Endodermal cell (in vitro differentiated cells): ENCODE data around the gene TMEM174. TPM values are rescaled to one million over a fixed set of nuclear protein-coding genes. Genes with fewer than 3 reads are reported as not detected.

ENCODE experiments used
- DNase-seq: peaks from one replicate; pipeline ENCODE4 v3.0.0-alpha.2; 2017
- H3K27ac ChIP-seq: 2 replicates; pipeline ENCODE4 v1.5.1; 2013; ENCODE audit warnings: mild to moderate bottlenecking, low read depth, low read length, moderate library complexity
- H3K27me3 ChIP-seq: 2 replicates; pipeline ENCODE4 v1.6.1; 2013; ENCODE audit warnings: mild to moderate bottlenecking, low read length, moderate library complexity; ENCODE audit not compliant: insufficient read depth, control insufficient read depth, poor library complexity, severe bottlenecking
- H3K36me3 ChIP-seq: 2 replicates; pipeline ENCODE4 v1.7.0; 2013; ENCODE audit warnings: mild to moderate bottlenecking, low read length, moderate library complexity; ENCODE audit not compliant: control insufficient read depth, insufficient read depth
- H3K4me1 ChIP-seq: one replicate; pipeline ENCODE4 v1.7.0; 2013; ENCODE audit warnings: low read length; ENCODE audit not compliant: control insufficient read depth, insufficient read depth
- H3K4me3 ChIP-seq: 2 replicates; pipeline ENCODE4 v1.5.1; 2013; ENCODE audit warnings: mild to moderate bottlenecking, low read length, moderate library complexity
- H3K9ac ChIP-seq: 2 replicates; pipeline ENCODE4 v1.6.1; 2013; ENCODE audit warnings: mild to moderate bottlenecking, low read length, moderate library complexity; ENCODE audit not compliant: poor library complexity, severe bottlenecking; ENCODE audit errors: extremely low read depth
- H3K9me3 ChIP-seq: 2 replicates; pipeline ENCODE4 v1.6.1; 2013; ENCODE audit warnings: mild to moderate bottlenecking, low read length, moderate library complexity; ENCODE audit not compliant: control insufficient read depth
- H3K27ac Mint-ChIP-seq: 2 replicates; pipeline ENCODE4 v1.8.0; 2020; ENCODE audit warnings: mixed read lengths
- H3K27me3 Mint-ChIP-seq: 2 replicates; pipeline ENCODE4 v1.8.0; 2021; ENCODE audit warnings: mild to moderate bottlenecking, mixed read lengths; ENCODE audit not compliant: insufficient read depth
- H3K36me3 Mint-ChIP-seq: 2 replicates; pipeline ENCODE4 v1.8.0; 2020; ENCODE audit warnings: low read depth, mixed read lengths
- H3K4me1 Mint-ChIP-seq: 2 replicates; pipeline ENCODE4 v1.8.0; 2020; ENCODE audit warnings: mixed read lengths
- H3K4me3 Mint-ChIP-seq: 2 replicates; pipeline ENCODE4 v1.8.0; 2020; ENCODE audit warnings: mild to moderate bottlenecking, moderate library complexity, mixed read lengths
- H3K9me3 Mint-ChIP-seq: 2 replicates; pipeline ENCODE4 v1.8.0; 2020; ENCODE audit warnings: mild to moderate bottlenecking, mixed read lengths
- CTCF ChIP-seq: fragments of 200-600 bp; sonication (generic); conservative IDR thresholded peaks from 2 replicates; pipeline ENCODE4 v1.5.0; 2021; ENCODE audit warnings: antibody characterized with exemption, mild to moderate bottlenecking
- WGBS, 2 experiments: methylation state at CpG; one replicate each; pipeline versions ENCODE4 v1.1.5 to v1.1.7; 2013; ENCODE audit warnings: missing lambda C conversion rate in 2 of 2, mixed read lengths in 1 of 2; ENCODE audit not compliant: insufficient coverage in 1 of 2, insufficient read length in 1 of 2; 5-methylcytosine and 5-hydroxymethylcytosine counted together
- total RNA-seq, 2 donors: library from RNA; stranded (reverse); fragmentation: NEBNext Ultra II Directional in 1 of 2; extraction: Animal tissue kit (Norgen Biotek cat#: 25700) in 1 of 2; gene quantifications; 2 replicates in 1 of 2; 3 replicates in 1 of 2; pipeline ENCODE4 v1.2.1, GENCODE V29; 2021

The TMEM174 gene
- total RNA-seq, 2 donors from 2014 or later, result not detected

DNA sequence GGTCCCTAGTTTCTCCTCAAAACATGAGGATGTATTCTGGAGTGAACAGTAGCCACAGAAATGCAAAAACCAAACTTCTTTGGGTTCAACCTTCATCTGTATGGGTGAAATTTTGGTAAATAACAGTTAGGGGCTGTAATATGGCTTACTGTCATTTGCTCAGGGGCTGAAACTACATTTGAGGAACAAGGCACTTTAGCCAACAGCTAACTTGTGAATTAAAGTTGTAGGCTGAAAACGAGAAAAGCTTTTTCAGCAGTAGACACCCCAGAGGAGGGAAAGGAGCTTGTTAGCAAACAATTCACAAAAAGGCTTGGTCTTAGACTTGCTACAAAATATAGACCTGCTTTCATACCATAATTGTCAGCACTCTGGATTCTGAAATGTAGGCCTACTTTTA, 46.0 kb upstream of the TMEM174 start:
- no peak overlapping the region for H3K27ac ChIP-seq
- H3K36me3 Mint-ChIP-seq, result no peaks in the 10 kb centered on the region
- H3K4me1 ChIP-seq, result no peaks in the 10 kb centered on the region
- no peak for TF ChIP-seq CTCF
- no peak for DNase-seq
- H3K27me3 Mint-ChIP-seq, result peaks cover 27% of the 10 kb centered on the region
- H3K9ac ChIP-seq, result no peak overlapping the region
- whole genome bisulfite sequencing, 2 experiments, result 85% methylated on average over 1 of the region's 1 CpG; no CpG with 5 or more reads in 1 of the 2 experiments
- H3K27me3 ChIP-seq, result peaks cover 28% of the 10 kb centered on the region
- no peak overlapping the region for H3K4me3 Mint-ChIP-seq
- H3K36me3 ChIP-seq, result no peaks in the 10 kb centered on the region
- H3K9me3 ChIP-seq, result no peaks in the 10 kb centered on the region
- H3K4me3 ChIP-seq, result no peak overlapping the region
- H3K4me1 Mint-ChIP-seq, result peaks cover 13% of the 10 kb centered on the region
- no peak overlapping the region for H3K27ac Mint-ChIP-seq
- peaks cover 2% of the 10 kb centered on the region for H3K9me3 Mint-ChIP-seq

DNA sequence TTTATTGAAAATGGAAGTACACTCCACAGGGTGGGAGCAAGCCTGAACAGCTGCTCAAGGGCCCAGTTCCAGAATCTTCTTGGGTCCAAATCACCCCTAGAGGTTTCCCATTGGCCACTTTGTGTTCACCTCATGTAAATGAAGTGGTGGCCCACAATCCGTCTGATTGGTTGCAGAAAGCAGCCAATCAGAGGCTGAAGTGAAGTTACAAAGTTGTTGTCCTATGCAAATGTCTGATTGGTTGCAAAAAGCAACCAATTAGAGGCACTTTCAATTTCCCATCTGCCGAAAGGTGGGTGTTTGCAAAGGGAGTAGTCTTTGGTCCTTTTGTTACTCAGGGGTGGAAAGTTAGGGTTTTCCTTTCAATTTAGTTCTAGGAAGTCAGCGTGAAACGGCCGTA, 43.9 kb upstream of the TMEM174 start:
- Mint-ChIP-seq H3K27me3 (peaks cover 9% of the 10 kb centered on the region), H3K27ac (no peak overlapping the region), H3K4me3 (no peak overlapping the region), H3K4me1 (peaks cover 15% of the 10 kb centered on the region), H3K9me3 (peaks cover 2% of the 10 kb centered on the region), H3K36me3 (no peaks in the 10 kb centered on the region)
- H3K9me3 ChIP-seq, result no peaks in the 10 kb centered on the region
- WGBS, 2 experiments, result 92% methylated on average over 2 to 5 of the region's 5 CpGs
- H3K36me3 ChIP-seq, result no peaks in the 10 kb centered on the region
- no peaks in the 10 kb centered on the region for H3K4me1 ChIP-seq
- no peak overlapping the region for H3K9ac ChIP-seq
- DNase-seq, result no peak
- peaks cover 7% of the 10 kb centered on the region for H3K27me3 ChIP-seq
- H3K4me3 ChIP-seq, result no peak overlapping the region
- no peak for TF ChIP-seq CTCF
- H3K27ac ChIP-seq, result no peak overlapping the region

GRCh38 chr5:73130811-73131210, 42.2 kb upstream of the TMEM174 start:
- H3K9me3 ChIP-seq, result no peaks in the 10 kb centered on the region
- 60 to 80% methylated on average over 1 of the region's 1 CpG for WGBS, 2 experiments
- Mint-ChIP-seq H3K4me1 (peaks cover 25% of the 10 kb centered on the region), H3K27ac (no peak overlapping the region), H3K4me3 (no peak overlapping the region), H3K9me3 (peaks cover 2% of the 10 kb centered on the region), H3K27me3 (peaks cover 2% of the 10 kb centered on the region), H3K36me3 (no peaks in the 10 kb centered on the region)
- no peaks in the 10 kb centered on the region for H3K4me1 ChIP-seq
- DNase-seq, result no peak
- no peaks in the 10 kb centered on the region for H3K36me3 ChIP-seq
- H3K27ac ChIP-seq, result no peak overlapping the region
- no peaks in the 10 kb centered on the region for H3K27me3 ChIP-seq
- H3K9ac ChIP-seq, result no peak overlapping the region
- no peak overlapping the region for H3K4me3 ChIP-seq
- no peak for TF ChIP-seq CTCF
